ENCODE measurements around the gene TUBB.

Gene TUBB

DNA sequence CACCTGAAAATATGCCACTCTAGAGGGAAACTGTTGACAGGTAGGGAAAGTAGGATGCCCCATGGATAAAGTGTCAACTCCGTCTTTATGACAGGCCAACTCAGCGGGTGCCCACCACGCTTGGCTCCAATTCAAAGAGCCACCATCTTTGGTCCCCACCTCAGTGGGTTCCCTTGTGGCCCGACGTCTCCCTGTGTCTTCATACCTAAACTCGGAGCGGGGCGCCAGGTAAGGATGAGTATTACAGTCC, 3.3 kb upstream of the TUBB start (continued):
- TF ChIP-seq ZNF175 (tag by site-specific recombination; IDR thresholded peaks at IDR 0.05), result no peak
- TF ChIP-seq, protein P1, sequence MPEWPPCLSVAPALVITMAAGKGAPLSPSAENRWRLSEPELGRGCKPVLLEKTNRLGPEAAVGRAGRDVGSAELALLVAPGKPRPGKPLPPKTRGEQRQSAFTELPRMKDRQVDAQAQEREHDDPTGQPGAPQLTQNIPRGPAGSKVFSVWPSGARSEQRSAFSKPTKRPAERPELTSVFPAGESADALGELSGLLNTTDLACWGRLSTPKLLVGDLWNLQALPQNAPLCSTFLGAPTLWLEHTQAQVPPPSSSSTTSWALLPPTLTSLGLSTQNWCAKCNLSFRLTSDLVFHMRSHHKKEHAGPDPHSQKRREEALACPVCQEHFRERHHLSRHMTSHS (tag by site-specific recombination; IDR thresholded peaks at IDR 0.05), result no peak
- TF ChIP-seq, protein P2, sequence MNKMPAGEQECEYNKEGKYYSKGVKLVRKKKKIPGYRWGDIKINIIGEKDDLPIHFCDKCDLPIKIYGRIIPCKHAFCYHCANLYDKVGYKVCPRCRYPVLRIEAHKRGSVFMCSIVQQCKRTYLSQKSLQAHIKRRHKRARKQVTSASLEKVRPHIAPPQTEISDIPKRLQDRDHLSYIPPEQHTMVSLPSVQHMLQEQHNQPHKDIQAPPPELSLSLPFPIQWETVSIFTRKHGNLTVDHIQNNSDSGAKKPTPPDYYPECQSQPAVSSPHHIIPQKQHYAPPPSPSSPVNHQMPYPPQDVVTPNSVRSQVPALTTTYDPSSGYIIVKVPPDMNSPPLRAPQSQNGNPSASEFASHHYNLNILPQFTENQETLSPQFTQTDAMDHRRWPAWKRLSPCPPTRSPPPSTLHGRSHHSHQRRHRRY (tag by site-specific recombination; IDR thresholded peaks at IDR 0.05), result no peak
- no peak for TF ChIP-seq KLF16 (tag by site-specific recombination; IDR thresholded peaks at IDR 0.05)
- TF ChIP-seq, protein P3, sequence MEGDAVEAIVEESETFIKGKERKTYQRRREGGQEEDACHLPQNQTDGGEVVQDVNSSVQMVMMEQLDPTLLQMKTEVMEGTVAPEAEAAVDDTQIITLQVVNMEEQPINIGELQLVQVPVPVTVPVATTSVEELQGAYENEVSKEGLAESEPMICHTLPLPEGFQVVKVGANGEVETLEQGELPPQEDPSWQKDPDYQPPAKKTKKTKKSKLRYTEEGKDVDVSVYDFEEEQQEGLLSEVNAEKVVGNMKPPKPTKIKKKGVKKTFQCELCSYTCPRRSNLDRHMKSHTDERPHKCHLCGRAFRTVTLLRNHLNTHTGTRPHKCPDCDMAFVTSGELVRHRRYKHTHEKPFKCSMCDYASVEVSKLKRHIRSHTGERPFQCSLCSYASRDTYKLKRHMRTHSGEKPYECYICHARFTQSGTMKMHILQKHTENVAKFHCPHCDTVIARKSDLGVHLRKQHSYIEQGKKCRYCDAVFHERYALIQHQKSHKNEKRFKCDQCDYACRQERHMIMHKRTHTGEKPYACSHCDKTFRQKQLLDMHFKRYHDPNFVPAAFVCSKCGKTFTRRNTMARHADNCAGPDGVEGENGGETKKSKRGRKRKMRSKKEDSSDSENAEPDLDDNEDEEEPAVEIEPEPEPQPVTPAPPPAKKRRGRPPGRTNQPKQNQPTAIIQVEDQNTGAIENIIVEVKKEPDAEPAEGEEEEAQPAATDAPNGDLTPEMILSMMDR (tag by site-specific recombination; IDR thresholded peaks at IDR 0.05), result no peak
- no peak for TF ChIP-seq ZFHX2 (tag by site-specific recombination; conservative IDR thresholded peaks at IDR 0.05)
- no peak for TF ChIP-seq ZNF544 (tag by site-specific recombination; IDR thresholded peaks at IDR 0.05)
- TF ChIP-seq HOXA7 (CRISPR knock-in tag; IDR thresholded peaks at IDR 0.05; ENCODE audit: borderline replicate concordance), result no peak
- peak; percentile 75; the same call in 1 of the 2 replicates for TF ChIP-seq ZNF335 (tag by site-specific recombination; conservative IDR thresholded peaks at IDR 0.05)
- TF ChIP-seq, protein P4, sequence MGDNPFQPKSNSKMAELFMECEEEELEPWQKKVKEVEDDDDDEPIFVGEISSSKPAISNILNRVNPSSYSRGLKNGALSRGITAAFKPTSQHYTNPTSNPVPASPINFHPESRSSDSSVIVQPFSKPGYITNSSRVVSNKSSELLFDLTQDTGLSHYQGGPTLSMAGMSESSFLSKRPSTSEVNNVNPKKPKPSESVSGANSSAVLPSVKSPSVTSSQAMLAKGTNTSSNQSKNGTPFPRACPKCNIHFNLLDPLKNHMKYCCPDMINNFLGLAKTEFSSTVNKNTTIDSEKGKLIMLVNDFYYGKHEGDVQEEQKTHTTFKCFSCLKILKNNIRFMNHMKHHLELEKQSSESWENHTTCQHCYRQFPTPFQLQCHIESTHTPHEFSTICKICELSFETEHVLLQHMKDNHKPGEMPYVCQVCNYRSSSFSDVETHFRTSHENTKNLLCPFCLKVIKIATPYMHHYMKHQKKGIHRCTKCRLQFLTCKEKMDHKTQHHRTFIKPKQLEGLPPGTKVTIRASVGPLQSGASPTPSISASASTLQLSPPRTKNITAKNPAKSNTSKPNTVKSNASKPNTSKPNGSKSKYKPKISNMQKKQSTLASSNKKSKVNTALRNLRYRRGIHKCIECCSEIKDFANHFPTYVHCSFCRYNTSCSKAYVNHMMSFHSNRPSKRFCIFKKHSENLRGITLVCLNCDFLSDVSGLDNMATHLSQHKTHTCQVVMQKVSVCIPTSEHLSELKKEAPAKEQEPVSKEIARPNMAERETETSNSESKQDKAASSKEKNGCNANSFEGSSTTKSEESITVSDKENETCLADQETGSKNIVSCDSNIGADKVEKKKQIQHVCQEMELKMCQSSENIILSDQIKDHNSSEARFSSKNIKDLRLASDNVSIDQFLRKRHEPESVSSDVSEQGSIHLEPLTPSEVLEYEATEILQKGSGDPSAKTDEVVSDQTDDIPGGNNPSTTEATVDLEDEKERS (tag by site-specific recombination; IDR thresholded peaks at IDR 0.05), result peak; percentile 67; the same call in 1 of the 2 replicates
- TF ChIP-seq, protein P5, sequence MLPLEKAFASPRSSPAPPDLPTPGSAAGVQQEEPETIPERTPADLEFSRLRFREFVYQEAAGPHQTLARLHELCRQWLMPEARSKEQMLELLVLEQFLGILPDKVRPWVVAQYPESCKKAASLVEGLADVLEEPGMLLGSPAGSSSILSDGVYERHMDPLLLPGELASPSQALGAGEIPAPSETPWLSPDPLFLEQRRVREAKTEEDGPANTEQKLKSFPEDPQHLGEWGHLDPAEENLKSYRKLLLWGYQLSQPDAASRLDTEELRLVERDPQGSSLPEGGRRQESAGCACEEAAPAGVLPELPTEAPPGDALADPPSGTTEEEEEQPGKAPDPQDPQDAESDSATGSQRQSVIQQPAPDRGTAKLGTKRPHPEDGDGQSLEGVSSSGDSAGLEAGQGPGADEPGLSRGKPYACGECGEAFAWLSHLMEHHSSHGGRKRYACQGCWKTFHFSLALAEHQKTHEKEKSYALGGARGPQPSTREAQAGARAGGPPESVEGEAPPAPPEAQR (tag by site-specific recombination; IDR thresholded peaks at IDR 0.05), result no peak
- TF ChIP-seq, protein P6, sequence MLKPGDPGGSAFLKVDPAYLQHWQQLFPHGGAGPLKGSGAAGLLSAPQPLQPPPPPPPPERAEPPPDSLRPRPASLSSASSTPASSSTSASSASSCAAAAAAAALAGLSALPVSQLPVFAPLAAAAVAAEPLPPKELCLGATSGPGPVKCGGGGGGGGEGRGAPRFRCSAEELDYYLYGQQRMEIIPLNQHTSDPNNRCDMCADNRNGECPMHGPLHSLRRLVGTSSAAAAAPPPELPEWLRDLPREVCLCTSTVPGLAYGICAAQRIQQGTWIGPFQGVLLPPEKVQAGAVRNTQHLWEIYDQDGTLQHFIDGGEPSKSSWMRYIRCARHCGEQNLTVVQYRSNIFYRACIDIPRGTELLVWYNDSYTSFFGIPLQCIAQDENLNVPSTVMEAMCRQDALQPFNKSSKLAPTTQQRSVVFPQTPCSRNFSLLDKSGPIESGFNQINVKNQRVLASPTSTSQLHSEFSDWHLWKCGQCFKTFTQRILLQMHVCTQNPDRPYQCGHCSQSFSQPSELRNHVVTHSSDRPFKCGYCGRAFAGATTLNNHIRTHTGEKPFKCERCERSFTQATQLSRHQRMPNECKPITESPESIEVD (tag by site-specific recombination; IDR thresholded peaks at IDR 0.05), result no peak
- TF ChIP-seq, protein P7, sequence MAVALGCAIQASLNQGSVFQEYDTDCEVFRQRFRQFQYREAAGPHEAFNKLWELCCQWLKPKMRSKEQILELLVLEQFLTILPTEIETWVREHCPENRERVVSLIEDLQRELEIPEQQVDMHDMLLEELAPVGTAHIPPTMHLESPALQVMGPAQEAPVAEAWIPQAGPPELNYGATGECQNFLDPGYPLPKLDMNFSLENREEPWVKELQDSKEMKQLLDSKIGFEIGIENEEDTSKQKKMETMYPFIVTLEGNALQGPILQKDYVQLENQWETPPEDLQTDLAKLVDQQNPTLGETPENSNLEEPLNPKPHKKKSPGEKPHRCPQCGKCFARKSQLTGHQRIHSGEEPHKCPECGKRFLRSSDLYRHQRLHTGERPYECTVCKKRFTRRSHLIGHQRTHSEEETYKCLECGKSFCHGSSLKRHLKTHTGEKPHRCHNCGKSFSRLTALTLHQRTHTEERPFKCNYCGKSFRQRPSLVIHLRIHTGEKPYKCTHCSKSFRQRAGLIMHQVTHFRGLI (tag by site-specific recombination; IDR thresholded peaks at IDR 0.05), result no peak; the same call in 1 of the 2 replicates
- no peak for TF ChIP-seq ZSCAN16 (tag by site-specific recombination; IDR thresholded peaks at IDR 0.05)
- TF ChIP-seq, protein P8, sequence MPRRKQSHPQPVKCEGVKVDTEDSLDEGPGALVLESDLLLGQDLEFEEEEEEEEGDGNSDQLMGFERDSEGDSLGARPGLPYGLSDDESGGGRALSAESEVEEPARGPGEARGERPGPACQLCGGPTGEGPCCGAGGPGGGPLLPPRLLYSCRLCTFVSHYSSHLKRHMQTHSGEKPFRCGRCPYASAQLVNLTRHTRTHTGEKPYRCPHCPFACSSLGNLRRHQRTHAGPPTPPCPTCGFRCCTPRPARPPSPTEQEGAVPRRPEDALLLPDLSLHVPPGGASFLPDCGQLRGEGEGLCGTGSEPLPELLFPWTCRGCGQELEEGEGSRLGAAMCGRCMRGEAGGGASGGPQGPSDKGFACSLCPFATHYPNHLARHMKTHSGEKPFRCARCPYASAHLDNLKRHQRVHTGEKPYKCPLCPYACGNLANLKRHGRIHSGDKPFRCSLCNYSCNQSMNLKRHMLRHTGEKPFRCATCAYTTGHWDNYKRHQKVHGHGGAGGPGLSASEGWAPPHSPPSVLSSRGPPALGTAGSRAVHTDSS (tag by site-specific recombination; IDR thresholded peaks at IDR 0.05), result no peak; the same call in 1 of the 2 replicates
- TF ChIP-seq, protein P9, sequence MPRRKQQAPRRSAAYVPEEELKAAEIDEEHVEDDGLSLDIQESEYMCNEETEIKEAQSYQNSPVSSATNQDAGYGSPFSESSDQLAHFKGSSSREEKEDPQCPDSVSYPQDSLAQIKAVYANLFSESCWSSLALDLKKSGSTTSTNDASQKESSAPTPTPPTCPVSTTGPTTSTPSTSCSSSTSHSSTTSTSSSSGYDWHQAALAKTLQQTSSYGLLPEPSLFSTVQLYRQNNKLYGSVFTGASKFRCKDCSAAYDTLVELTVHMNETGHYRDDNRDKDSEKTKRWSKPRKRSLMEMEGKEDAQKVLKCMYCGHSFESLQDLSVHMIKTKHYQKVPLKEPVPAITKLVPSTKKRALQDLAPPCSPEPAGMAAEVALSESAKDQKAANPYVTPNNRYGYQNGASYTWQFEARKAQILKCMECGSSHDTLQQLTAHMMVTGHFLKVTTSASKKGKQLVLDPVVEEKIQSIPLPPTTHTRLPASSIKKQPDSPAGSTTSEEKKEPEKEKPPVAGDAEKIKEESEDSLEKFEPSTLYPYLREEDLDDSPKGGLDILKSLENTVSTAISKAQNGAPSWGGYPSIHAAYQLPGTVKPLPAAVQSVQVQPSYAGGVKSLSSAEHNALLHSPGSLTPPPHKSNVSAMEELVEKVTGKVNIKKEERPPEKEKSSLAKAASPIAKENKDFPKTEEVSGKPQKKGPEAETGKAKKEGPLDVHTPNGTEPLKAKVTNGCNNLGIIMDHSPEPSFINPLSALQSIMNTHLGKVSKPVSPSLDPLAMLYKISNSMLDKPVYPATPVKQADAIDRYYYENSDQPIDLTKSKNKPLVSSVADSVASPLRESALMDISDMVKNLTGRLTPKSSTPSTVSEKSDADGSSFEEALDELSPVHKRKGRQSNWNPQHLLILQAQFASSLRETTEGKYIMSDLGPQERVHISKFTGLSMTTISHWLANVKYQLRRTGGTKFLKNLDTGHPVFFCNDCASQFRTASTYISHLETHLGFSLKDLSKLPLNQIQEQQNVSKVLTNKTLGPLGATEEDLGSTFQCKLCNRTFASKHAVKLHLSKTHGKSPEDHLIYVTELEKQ (tag by site-specific recombination; IDR thresholded peaks at IDR 0.05; ENCODE audit: borderline replicate concordance), result no peak
- TF ChIP-seq KLF1 (tag by site-specific recombination; IDR thresholded peaks at IDR 0.05), result no peak
- TF ChIP-seq ZNF426 (tag by site-specific recombination; IDR thresholded peaks at IDR 0.05), result no peak
- no peak for TF ChIP-seq RBAK (tag by site-specific recombination; IDR thresholded peaks at IDR 0.05)
- TF ChIP-seq ZNF132 (tag by site-specific recombination; IDR thresholded peaks at IDR 0.05; ENCODE audit: borderline replicate concordance), result no peak
- TF ChIP-seq, protein P10, sequence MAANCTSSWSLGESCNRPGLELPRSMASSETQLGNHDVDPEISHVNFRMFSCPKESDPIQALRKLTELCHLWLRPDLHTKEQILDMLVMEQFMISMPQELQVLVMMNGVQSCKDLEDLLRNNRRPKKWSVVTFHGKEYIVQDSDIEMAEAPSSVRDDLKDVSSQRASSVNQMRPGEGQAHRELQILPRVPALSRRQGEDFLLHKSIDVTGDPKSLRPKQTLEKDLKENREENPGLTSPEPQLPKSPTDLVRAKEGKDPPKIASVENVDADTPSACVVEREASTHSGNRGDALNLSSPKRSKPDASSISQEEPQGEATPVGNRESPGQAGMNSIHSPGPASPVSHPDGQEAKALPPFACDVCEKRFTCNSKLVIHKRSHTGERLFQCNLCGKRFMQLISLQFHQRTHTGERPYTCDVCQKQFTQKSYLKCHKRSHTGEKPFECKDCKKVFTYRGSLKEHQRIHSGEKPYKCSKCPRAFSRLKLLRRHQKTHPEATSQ (tag by site-specific recombination; IDR thresholded peaks at IDR 0.05), result no peak
